HepG2 (cell line): ENCODE data around the gene GPC6. TPM values are rescaled to one million over a fixed set of nuclear protein-coding genes. Genes with fewer than 3 reads are reported as not detected.
A peak's percentile ranks its signal among the peaks of the same experiment; 100 is the strongest.

ENCODE experiments used
- REST ChIP-seq, 2 experiments: IDR thresholded peaks; 2 replicates each; pipeline ENCODE4 v1.6.1; 2011 to 2012; ENCODE audit warnings: low read length in 2 of 2, borderline replicate concordance in 1 of 2, low read depth in 1 of 2, mild to moderate bottlenecking in 1 of 2, moderate library complexity in 1 of 2
- SOX6 ChIP-seq, 2 experiments: fragments of 450-650 bp in 1 of 2; sonication (generic) in 1 of 2; formaldehyde crosslinking in 1 of 2; IDR thresholded peaks; 2 replicates each; pipeline versions ENCODE4 v1.4.0 to v1.6.1; 2017 to 2020; ENCODE audit warnings: antibody characterized with exemption in 1 of 2, mild to moderate bottlenecking in 1 of 2, missing genetic modification reagents in 1 of 2
- TFE3 ChIP-seq: IDR thresholded peaks from 2 replicates; pipeline ENCODE4 v1.6.1; 2016
- ZMYM4 ChIP-seq: sonication (generic); formaldehyde crosslinking; IDR thresholded peaks from 2 replicates; pipeline ENCODE4 v1.8.1; 2023; ENCODE audit warnings: mild to moderate bottlenecking, missing genetic modification reagents
- ZNF230 ChIP-seq: sonication (generic); formaldehyde crosslinking; IDR thresholded peaks from 2 replicates; pipeline ENCODE4 v1.4.0; 2020; ENCODE audit warnings: mild to moderate bottlenecking, missing genetic modification reagents
- ZNF274 ChIP-seq: sonication (generic); formaldehyde crosslinking; IDR thresholded peaks from 2 replicates; pipeline ENCODE4 v1.5.1; 2020; ENCODE audit warnings: mild to moderate bottlenecking, missing genetic modification reagents
- ZNF616 ChIP-seq: sonication (generic); formaldehyde crosslinking; IDR thresholded peaks from 2 replicates; pipeline ENCODE4 v1.5.0; 2020; ENCODE audit warnings: low read depth, mild to moderate bottlenecking, missing genetic modification reagents
- polyA plus RNA-seq, 8 experiments: library from polyadenylated mRNA; depleted of rRNA in 3 of 8; stranded (reverse) in 7 of 8; unstranded in 1 of 8; fragments of >200 nt; fragmentation: Illumina TruSeq in 4 of 8; extraction: Trizol in 4 of 8; gene quantifications; 2 replicates each; pipeline versions ENCODE4 v1.2.1 to v1.2.3, GENCODE V29; 2011 to 2016; ENCODE audit warnings: low read depth in 4 of 8, missing spikeins in 1 of 8, mixed read lengths in 1 of 8; ENCODE audit not compliant: insufficient read depth in 1 of 8
- total RNA-seq, 5 experiments: library from RNA; depleted of rRNA; stranded (reverse); fragments of >200 nt; fragmentation: Illumina TruSeq; extraction: Trizol; gene quantifications; 2 replicates each; pipeline ENCODE4 v1.2.3, GENCODE V29; 2016; ENCODE audit warnings: low read depth in 1 of 5
- TF ChIP-seq, protein P1 (sequence below): sonication (generic); formaldehyde crosslinking; IDR thresholded peaks from 2 replicates; pipeline ENCODE4 v1.4.0; 2020; ENCODE audit warnings: missing genetic modification reagents
- TF ChIP-seq, protein P2 (sequence below): sonication (generic); formaldehyde crosslinking; IDR thresholded peaks from 2 replicates; pipeline ENCODE4 v1.5.0; 2020; ENCODE audit warnings: mild to moderate bottlenecking, missing genetic modification reagents
- TF ChIP-seq, protein P3 (sequence below): sonication (generic); formaldehyde crosslinking; IDR thresholded peaks from 2 replicates; pipeline ENCODE4 v1.5.1; 2020; ENCODE audit warnings: mild to moderate bottlenecking, missing genetic modification reagents

GPC6 gene
- total and polyA plus RNA-seq, 2 of the 13 experiments (the other 11 are each of a cell fraction or from before 2014, with no cell fraction given) = 24.5 to 33.9 TPM

- TF ChIP-seq ZNF616 (CRISPR knock-in tag) = no peak
- 0 out of 2 replicates have a peak, but pooled peaks have one; percentile 28 for TF ChIP-seq TFE3 (CRISPR knock-in tag)
- TF ChIP-seq, protein P1, sequence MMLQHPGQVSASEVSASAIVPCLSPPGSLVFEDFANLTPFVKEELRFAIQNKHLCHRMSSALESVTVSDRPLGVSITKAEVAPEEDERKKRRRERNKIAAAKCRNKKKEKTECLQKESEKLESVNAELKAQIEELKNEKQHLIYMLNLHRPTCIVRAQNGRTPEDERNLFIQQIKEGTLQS (CRISPR knock-in tag) = peak; percentile 12; the same call in 1 of the 2 replicates
- no peak for TF ChIP-seq SOX6 (IDR thresholded peaks at IDR 0.05)
- peak; percentile 86 for TF ChIP-seq SOX6 (CRISPR knock-in tag; IDR thresholded peaks at IDR 0.05)
- TF ChIP-seq, protein P2, sequence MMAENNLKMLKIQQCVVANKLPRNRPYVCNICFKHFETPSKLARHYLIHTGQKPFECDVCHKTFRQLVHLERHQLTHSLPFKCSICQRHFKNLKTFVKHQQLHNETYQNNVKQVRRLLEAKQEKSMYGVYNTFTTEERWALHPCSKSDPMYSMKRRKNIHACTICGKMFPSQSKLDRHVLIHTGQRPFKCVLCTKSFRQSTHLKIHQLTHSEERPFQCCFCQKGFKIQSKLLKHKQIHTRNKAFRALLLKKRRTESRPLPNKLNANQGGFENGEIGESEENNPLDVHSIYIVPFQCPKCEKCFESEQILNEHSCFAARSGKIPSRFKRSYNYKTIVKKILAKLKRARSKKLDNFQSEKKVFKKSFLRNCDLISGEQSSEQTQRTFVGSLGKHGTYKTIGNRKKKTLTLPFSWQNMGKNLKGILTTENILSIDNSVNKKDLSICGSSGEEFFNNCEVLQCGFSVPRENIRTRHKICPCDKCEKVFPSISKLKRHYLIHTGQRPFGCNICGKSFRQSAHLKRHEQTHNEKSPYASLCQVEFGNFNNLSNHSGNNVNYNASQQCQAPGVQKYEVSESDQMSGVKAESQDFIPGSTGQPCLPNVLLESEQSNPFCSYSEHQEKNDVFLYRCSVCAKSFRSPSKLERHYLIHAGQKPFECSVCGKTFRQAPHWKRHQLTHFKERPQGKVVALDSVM (CRISPR knock-in tag) = peak; percentile 94
- TF ChIP-seq ZMYM4 (CRISPR knock-in tag) = peak; percentile 79
- peak in 1 of 2 experiments; percentile 38; a peak in 1 of 4 replicates for TF ChIP-seq REST (IDR thresholded peaks at IDR 0.05; ENCODE audit: borderline replicate concordance in 1 of 2, low read depth in 1 of 2, low read length in 2 of 2)
- TF ChIP-seq ZNF230 (CRISPR knock-in tag) = no peak
- TF ChIP-seq, protein P3, sequence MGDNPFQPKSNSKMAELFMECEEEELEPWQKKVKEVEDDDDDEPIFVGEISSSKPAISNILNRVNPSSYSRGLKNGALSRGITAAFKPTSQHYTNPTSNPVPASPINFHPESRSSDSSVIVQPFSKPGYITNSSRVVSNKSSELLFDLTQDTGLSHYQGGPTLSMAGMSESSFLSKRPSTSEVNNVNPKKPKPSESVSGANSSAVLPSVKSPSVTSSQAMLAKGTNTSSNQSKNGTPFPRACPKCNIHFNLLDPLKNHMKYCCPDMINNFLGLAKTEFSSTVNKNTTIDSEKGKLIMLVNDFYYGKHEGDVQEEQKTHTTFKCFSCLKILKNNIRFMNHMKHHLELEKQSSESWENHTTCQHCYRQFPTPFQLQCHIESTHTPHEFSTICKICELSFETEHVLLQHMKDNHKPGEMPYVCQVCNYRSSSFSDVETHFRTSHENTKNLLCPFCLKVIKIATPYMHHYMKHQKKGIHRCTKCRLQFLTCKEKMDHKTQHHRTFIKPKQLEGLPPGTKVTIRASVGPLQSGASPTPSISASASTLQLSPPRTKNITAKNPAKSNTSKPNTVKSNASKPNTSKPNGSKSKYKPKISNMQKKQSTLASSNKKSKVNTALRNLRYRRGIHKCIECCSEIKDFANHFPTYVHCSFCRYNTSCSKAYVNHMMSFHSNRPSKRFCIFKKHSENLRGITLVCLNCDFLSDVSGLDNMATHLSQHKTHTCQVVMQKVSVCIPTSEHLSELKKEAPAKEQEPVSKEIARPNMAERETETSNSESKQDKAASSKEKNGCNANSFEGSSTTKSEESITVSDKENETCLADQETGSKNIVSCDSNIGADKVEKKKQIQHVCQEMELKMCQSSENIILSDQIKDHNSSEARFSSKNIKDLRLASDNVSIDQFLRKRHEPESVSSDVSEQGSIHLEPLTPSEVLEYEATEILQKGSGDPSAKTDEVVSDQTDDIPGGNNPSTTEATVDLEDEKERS (CRISPR knock-in tag) = 0 out of 2 replicates have a peak, but pooled peaks have one; percentile 23
- TF ChIP-seq ZNF274 (CRISPR knock-in tag) = no peak
These were observed 739.8 kb downstream of the GPC6 start (continued) for GRCh38 chr13:93966267-93966936.
